GM12865 (cell line): ENCODE data around the gene STYK1.

Source experiments
- DNase-seq: peaks from one replicate; pipeline ENCODE4 v3.0.0; 2010; ENCODE audit warnings: low read depth
- H3K4me3 ChIP-seq: 2 replicates; pipeline ENCODE4 v1.5.1; 2011; ENCODE audit warnings: mild to moderate bottlenecking, low read depth, low read length, control low read depth
- TF ChIP-seq, protein P1 (sequence below): IDR thresholded peaks from 2 replicates; pipeline ENCODE4 v1.5.1; 2011; ENCODE audit warnings: low read length, control low read depth, low read depth, inconsistent platforms; ENCODE audit not compliant: insufficient read depth; ENCODE audit errors: missing control alignments

Gene STYK1

DNA sequence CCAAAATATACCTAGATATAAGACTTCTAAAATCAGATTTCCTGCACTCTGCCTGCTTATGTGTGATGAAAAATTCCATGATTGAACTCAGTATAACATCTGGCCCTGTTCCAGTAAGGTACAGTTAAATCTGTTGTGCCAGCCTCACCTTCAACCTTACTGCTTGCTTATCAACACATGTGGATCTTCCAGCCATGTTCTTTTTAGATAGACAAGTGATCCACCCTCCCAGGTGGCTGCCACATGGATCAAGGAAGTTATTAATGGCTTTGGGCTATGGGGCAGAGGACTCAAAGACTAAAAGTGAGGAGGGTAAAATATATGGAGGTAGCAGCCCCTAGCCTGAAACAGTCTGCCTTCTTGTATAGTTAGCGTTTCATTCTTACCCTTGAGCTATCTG is 35.1 kb downstream of the STYK1 start:
- TF ChIP-seq, protein P1, sequence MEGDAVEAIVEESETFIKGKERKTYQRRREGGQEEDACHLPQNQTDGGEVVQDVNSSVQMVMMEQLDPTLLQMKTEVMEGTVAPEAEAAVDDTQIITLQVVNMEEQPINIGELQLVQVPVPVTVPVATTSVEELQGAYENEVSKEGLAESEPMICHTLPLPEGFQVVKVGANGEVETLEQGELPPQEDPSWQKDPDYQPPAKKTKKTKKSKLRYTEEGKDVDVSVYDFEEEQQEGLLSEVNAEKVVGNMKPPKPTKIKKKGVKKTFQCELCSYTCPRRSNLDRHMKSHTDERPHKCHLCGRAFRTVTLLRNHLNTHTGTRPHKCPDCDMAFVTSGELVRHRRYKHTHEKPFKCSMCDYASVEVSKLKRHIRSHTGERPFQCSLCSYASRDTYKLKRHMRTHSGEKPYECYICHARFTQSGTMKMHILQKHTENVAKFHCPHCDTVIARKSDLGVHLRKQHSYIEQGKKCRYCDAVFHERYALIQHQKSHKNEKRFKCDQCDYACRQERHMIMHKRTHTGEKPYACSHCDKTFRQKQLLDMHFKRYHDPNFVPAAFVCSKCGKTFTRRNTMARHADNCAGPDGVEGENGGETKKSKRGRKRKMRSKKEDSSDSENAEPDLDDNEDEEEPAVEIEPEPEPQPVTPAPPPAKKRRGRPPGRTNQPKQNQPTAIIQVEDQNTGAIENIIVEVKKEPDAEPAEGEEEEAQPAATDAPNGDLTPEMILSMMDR: no peak
- DNase-seq: no peak
- H3K4me3 ChIP-seq: no peak overlapping the region

DNA sequence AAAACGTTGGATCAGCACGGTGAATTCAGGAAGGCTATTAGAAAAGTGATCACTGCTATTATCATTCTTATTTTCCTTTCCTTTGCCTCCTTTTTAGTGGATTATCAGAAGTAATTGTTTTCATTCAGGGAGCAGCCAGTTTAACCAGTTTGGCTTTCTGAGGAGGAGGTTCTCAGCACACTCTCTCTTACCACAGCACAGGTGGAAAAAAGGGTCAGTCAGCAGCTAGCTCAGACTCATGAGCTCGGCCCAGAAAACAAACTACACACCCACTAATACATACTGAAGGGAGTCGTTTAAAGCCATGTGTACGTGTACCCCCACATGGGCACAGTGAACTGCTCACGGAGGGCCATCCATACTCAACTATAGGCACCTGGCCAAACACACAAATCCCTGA is 37.2 kb downstream of the STYK1 start:
- DNase-seq: no peak
- TF ChIP-seq, protein P1: no peak

DNA sequence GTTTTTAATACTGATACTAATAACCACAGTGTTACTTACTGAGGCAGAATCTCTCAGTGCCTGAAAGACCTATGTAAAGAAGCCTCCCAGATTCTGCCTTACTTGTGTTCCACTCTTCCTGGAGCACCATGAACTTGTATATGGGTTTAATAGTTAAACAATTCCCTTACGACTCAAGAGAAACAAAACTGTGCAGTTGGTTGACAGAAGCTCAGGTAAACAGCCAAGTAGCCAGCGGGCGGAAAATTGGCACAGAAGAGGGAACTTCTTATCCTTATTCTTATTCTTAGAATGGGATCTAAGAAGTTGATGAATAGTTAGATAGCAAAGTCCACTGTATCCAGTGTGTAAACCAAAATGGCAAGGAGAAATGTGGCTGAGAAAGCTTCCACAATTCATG is 37.7 kb downstream of the STYK1 start:
- H3K4me3 ChIP-seq: no peak overlapping the region
- DNase-seq: no peak
- TF ChIP-seq, protein P1: no peak

More for the DNA sequence above, 37.2 kb downstream of the STYK1 start:
- H3K4me3 ChIP-seq: no peak overlapping the region

DNA sequence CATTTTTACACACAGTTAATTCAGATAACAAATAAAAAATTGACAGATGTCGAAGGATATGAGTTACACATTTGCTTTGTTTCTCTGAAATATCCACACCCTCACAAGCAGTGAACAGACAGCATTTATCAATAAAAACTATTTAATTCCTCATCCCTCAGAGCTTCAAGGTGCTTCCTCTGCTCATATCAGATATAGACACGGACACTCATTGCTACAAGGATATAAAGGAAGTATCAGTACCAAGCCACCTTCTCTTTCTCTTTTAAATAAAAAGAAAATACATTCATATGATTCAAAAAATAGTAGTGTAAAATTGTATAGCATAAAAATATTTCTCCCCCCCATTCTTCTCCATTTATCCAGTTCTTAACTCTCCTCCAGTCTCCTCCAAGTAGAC is 38.5 kb downstream of the STYK1 start:
- no peak for DNase-seq
- no peak overlapping the region for H3K4me3 ChIP-seq
- TF ChIP-seq, protein P1: no peak

DNA sequence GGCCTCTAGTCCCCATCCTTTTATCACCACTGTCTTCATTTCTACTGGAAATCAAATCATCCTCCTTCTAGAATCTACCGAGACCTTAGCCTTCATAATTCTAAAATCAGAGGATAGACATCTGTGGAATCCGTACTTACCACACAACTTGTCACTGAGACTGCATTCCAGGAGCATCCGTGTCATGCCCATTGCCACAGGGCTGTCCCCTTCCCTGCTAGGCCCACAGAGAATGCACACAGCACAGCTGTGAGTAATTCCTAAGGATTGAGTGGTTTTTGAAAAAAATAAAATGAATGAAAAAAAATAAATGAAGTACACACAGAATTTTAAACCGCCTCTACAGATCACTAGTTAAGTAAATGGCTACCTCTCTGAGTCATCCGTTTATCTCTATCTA is 39.4 kb downstream of the STYK1 start:
- H3K4me3 ChIP-seq: no peak overlapping the region
- DNase-seq: no peak
- TF ChIP-seq, protein P1: no peak

DNA sequence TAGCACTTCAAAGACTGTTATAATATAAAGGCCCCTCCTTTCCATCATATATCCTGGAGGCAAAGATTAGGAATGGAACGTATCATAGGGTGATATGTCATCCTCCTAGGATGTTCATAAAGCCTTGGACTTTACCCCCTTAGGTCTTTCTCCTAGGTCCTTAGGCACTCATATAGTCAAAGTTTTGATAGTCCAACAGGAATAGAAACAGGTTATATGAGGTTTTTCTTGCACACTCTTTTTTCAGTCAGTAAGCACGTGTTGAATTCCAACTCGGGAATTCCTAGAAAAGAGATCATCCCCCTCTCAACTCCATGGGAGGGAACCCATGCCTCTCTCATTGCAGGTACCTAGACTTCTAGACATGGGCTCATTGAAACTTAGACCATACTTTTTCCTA is 40.3 kb downstream of the STYK1 start:
- no peak for DNase-seq
- TF ChIP-seq, protein P1: no peak

DNA sequence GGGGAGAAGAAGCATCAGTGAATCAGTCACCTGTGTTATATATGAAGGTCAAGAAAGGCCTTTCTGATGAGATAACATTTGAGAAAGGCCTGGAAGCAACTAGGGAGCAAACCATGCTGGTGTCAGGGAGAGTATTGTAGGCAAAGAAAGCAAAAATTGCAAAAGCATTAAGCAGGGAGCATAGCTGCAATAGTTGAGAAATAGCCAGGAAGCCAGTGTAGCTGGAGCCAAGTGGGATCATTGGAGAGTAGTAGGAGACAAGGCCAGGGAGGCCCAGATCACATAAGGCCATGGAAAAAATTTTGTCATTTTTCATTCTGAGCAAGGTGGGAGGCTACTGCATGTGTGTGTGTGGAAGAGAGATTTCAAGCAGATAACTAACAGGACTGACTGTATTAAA is 41.6 kb downstream of the STYK1 start:
- TF ChIP-seq, protein P1: no peak
- DNase-seq: no peak
- H3K4me3 ChIP-seq: no peak overlapping the region

More for the DNA sequence above, 40.3 kb downstream of the STYK1 start:
- no peak overlapping the region for H3K4me3 ChIP-seq
